Measurements from ENCODE around the gene CFAP97D2. TPM values are rescaled to one million over a fixed set of nuclear protein-coding genes. Genes with fewer than 3 reads are reported as not detected.

CFAP97D2 gene
- total RNA-seq, 1 donor from 2014 or later: not detected

GRCh38 chr13:114213980-114214379 is 34.9 kb downstream of the CFAP97D2 start:
- H3K4me1 Mint-ChIP-seq (ENCODE audit: low read depth): no peaks in the 10 kb centered on the region

GRCh38 chr13:114219392-114219791 is 40.3 kb downstream of the CFAP97D2 start:
- no peak for TF ChIP-seq CTCF (IDR thresholded peaks at IDR 0.05; ENCODE audit: unreplicated experiment)
- Mint-ChIP-seq H3K36me3 (ENCODE audit: insufficient read depth) (no peaks in the 10 kb centered on the region), H3K4me3 (ENCODE audit: low read depth) (no peak overlapping the region), H3K4me1 (ENCODE audit: low read depth) (no peaks in the 10 kb centered on the region), H3K27me3 (peaks cover 3% of the 10 kb centered on the region), H3K27ac (no peak overlapping the region), H3K9me3 (ENCODE audit: low read depth) (no peaks in the 10 kb centered on the region)
- DNase-seq (ENCODE audit: low spot score, unreplicated experiment): no peak

More at GRCh38 chr13:114213980-114214379, 34.9 kb downstream of the CFAP97D2 start:
- Mint-ChIP-seq H3K27me3 (peaks cover 11% of the 10 kb centered on the region), H3K36me3 (ENCODE audit: insufficient read depth) (no peaks in the 10 kb centered on the region), H3K4me3 (ENCODE audit: low read depth) (no peak overlapping the region), H3K27ac (no peak overlapping the region), H3K9me3 (ENCODE audit: low read depth) (no peaks in the 10 kb centered on the region)
- TF ChIP-seq CTCF (IDR thresholded peaks at IDR 0.05; ENCODE audit: unreplicated experiment): no peak
- DNase-seq (ENCODE audit: low spot score, unreplicated experiment): no peak

- Mint-ChIP-seq H3K9me3 (ENCODE audit: low read depth) (no peaks in the 10 kb centered on the region), H3K4me1 (ENCODE audit: low read depth) (peaks cover 5% of the 10 kb centered on the region), H3K27ac (no peak overlapping the region), H3K4me3 (ENCODE audit: low read depth) (no peak overlapping the region), H3K36me3 (ENCODE audit: insufficient read depth) (no peaks in the 10 kb centered on the region), H3K27me3 (peaks cover 6% of the 10 kb centered on the region)
- no peak for TF ChIP-seq CTCF (IDR thresholded peaks at IDR 0.05; ENCODE audit: unreplicated experiment)
- no peak for DNase-seq (ENCODE audit: low spot score, unreplicated experiment)
Observed at GRCh38 chr13:114222461-114222968, 43.5 kb downstream of the CFAP97D2 start.

GRCh38 chr13:114224201-114224600 is 45.1 kb downstream of the CFAP97D2 start:
- no peaks in the 10 kb centered on the region for H3K36me3 Mint-ChIP-seq (ENCODE audit: insufficient read depth)
- no peaks in the 10 kb centered on the region for H3K9me3 Mint-ChIP-seq (ENCODE audit: low read depth)
- H3K4me1 Mint-ChIP-seq (ENCODE audit: low read depth): peaks cover 6% of the 10 kb centered on the region
- TF ChIP-seq CTCF (IDR thresholded peaks at IDR 0.05; ENCODE audit: unreplicated experiment): no peak
- no peak overlapping the region for H3K4me3 Mint-ChIP-seq (ENCODE audit: low read depth)
- peaks cover 12% of the 10 kb centered on the region for H3K27me3 Mint-ChIP-seq
- no peak overlapping the region for H3K27ac Mint-ChIP-seq
- no peak for DNase-seq (ENCODE audit: low spot score, unreplicated experiment)

- Mint-ChIP-seq H3K27me3 (peaks cover 16% of the 10 kb centered on the region), H3K4me3 (ENCODE audit: low read depth) (no peak overlapping the region), H3K27ac (no peak overlapping the region), H3K9me3 (ENCODE audit: low read depth) (no peaks in the 10 kb centered on the region), H3K4me1 (ENCODE audit: low read depth) (peaks cover 16% of the 10 kb centered on the region), H3K36me3 (ENCODE audit: insufficient read depth) (no peaks in the 10 kb centered on the region)
- DNase-seq (ENCODE audit: low spot score, unreplicated experiment): no peak
- no peak for TF ChIP-seq CTCF (IDR thresholded peaks at IDR 0.05; ENCODE audit: unreplicated experiment)
Observed at GRCh38 chr13:114225610-114226009, 46.6 kb downstream of the CFAP97D2 start.
